PC-3 (cell line): ENCODE results near the gene KIAA2012. TPM values are rescaled to one million over a fixed set of nuclear protein-coding genes. Genes with fewer than 3 reads are reported as not detected.

Experiments used
- ATAC-seq: fragments of 200-7000 bp; cut with Tn5 transposase; 2 replicates; pipeline ENCODE4 v1.9.1; 2020; ENCODE audit warnings: mild to moderate bottlenecking, moderate library complexity
- BruUV-seq: library from RNA; stranded (reverse); fragments of 400-500 nt; replicated peaks from 2 replicates; lab custom pipeline; 2021; lab: Mats Ljungman, UMichigan
- CTCF ChIA-PET: fragments of 300-600 bp; sonication (Branson Sonifier 250); formaldehyde crosslinking; loops from one replicate; lab custom pipeline; 2022; ENCODE audit warnings: antibody characterized with exemption; lab: Charles Lee
- POLR2A ChIA-PET: fragments of 300-600 bp; sonication (Branson Sonifier 250); formaldehyde crosslinking; loops from one replicate; lab custom pipeline; 2022; ENCODE audit warnings: antibody characterized with exemption; ENCODE audit not compliant: unreplicated experiment; lab: Charles Lee
- DNase-seq: peaks from one replicate; pipeline ENCODE4 v3.0.0-alpha.2; 2015
- H2AFZ ChIP-seq: fragments of 300-600 bp; sonication (generic); 2 replicates; pipeline ENCODE4 v1.6.0; 2016; ENCODE audit warnings: antibody characterized with exemption, low read length
- H3F3A ChIP-seq: fragments of 300-600 bp; sonication (generic); one replicate; pipeline ENCODE4 v1.6.0; 2017; ENCODE audit warnings: antibody characterized with exemption, low read length, control low read depth, mild to moderate bottlenecking; ENCODE audit not compliant: unreplicated experiment
- H3K27ac ChIP-seq: fragments of 300-600 bp; sonication (generic); 2 replicates; pipeline ENCODE4 v1.5.1; 2016; ENCODE audit warnings: mild to moderate bottlenecking, low read length
- H3K27me3 ChIP-seq: fragments of 300-600 bp; sonication (generic); 2 replicates; pipeline ENCODE4 v1.6.1; 2016; ENCODE audit warnings: low read length, mixed read lengths
- H3K36me3 ChIP-seq: fragments of 300-600 bp; sonication (generic); 2 replicates; pipeline ENCODE4 v1.6.1; 2016; ENCODE audit warnings: low read depth, mixed run types, low read length, mixed read lengths
- H3K4me1 ChIP-seq: fragments of 300-600 bp; sonication (generic); 2 replicates; pipeline ENCODE4 v1.5.1; 2016; ENCODE audit warnings: low read length; ENCODE audit not compliant: insufficient read depth
- H3K4me2 ChIP-seq: fragments of 300-600 bp; sonication (generic); 2 replicates; pipeline ENCODE4 v1.6.0; 2016; ENCODE audit warnings: low read length
- H3K4me3 ChIP-seq: fragments of 300-600 bp; sonication (generic); 2 replicates; pipeline ENCODE4 v1.5.1; 2016; ENCODE audit warnings: mild to moderate bottlenecking, low read length, mixed read lengths
- H3K79me2 ChIP-seq: fragments of 300-600 bp; sonication (generic); 2 replicates; pipeline ENCODE4 v1.6.1; 2017; ENCODE audit warnings: low read length, mixed read lengths
- H3K9ac ChIP-seq: fragments of 300-600 bp; sonication (generic); 2 replicates; pipeline ENCODE4 v1.6.0; 2016; ENCODE audit warnings: mild to moderate bottlenecking, low read length
- H3K9me2 ChIP-seq: fragments of 300-600 bp; sonication (generic); replicated peaks from 2 replicates; pipeline ENCODE4 v1.6.1; 2016; ENCODE audit warnings: mixed run types, low read length, mixed read lengths
- H3K9me3 ChIP-seq: fragments of 300-600 bp; sonication (generic); 2 replicates; pipeline ENCODE4 v1.6.1; 2016; ENCODE audit warnings: low read length, mixed read lengths
- H4K20me1 ChIP-seq: fragments of 300-600 bp; sonication (generic); 2 replicates; pipeline ENCODE4 v1.6.1; 2016; ENCODE audit warnings: low read length, mixed read lengths
- EZH2 ChIP-seq: fragments of 300-600 bp; sonication (generic); IDR thresholded peaks from one replicate; pipeline ENCODE4 v1.6.1; 2017; ENCODE audit warnings: antibody characterized with exemption, mild to moderate bottlenecking, low read length; ENCODE audit not compliant: unreplicated experiment
- EZH2phosphoT487 ChIP-seq: fragments of 300-600 bp; sonication (generic); IDR thresholded peaks from 2 replicates; pipeline ENCODE4 v1.6.1; 2018; ENCODE audit warnings: mild to moderate bottlenecking, antibody characterized with exemption, low read length, borderline replicate concordance
- intact Hi-C: fragments of 100-400 bp; cut with micrococcal nuclease; formaldehyde crosslinking; loops from 2 replicates; pipeline ENCODE4 v1.9.0; 2023
- total RNA-seq: library from RNA; depleted of rRNA; stranded (reverse); fragments of >200 nt; gene quantifications from 2 replicates; pipeline ENCODE4 v1.2.3, GENCODE V29; 2014
- TF ChIP-seq, protein P1 (sequence below): fragments of 300-600 bp; sonication (generic); conservative IDR thresholded peaks from 2 replicates; pipeline ENCODE4 v1.5.1; 2017; ENCODE audit warnings: antibody characterized with exemption, low read depth, mild to moderate bottlenecking, low read length

KIAA2012 gene
- total RNA-seq, 1 experiment from 2014 or later: not detected

DNA sequence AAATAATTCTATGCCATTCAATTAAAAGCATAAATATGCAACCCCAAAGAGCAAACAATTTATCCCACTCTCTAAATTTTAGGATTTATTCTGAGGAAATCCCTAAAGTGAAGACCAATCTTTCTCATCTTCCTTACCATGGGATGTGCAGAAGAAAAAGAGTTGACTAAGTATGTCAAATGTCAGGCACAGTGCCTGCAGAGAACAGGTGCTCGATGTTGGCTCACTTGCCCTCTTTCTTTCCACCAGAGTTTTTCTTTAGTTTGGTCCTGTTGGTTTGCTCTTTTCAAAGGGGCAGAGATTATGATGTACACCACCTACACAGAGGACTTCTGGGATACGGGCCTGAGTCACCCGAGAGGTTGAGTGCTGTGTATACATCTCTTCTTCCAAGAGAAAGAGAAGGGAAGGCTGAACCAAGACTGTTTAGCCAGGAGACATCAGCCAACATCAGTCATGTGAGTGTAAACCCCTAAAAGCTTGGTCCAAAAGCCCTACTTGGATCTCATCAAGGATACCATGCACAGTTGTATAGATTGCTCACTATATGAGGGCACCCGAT is 113.7 kb downstream of the KIAA2012 start:
- TF ChIP-seq EZH2 (no peak), EZH2phosphoT487 (no peak)
- TF ChIP-seq, protein P1, sequence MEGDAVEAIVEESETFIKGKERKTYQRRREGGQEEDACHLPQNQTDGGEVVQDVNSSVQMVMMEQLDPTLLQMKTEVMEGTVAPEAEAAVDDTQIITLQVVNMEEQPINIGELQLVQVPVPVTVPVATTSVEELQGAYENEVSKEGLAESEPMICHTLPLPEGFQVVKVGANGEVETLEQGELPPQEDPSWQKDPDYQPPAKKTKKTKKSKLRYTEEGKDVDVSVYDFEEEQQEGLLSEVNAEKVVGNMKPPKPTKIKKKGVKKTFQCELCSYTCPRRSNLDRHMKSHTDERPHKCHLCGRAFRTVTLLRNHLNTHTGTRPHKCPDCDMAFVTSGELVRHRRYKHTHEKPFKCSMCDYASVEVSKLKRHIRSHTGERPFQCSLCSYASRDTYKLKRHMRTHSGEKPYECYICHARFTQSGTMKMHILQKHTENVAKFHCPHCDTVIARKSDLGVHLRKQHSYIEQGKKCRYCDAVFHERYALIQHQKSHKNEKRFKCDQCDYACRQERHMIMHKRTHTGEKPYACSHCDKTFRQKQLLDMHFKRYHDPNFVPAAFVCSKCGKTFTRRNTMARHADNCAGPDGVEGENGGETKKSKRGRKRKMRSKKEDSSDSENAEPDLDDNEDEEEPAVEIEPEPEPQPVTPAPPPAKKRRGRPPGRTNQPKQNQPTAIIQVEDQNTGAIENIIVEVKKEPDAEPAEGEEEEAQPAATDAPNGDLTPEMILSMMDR: no peak
- Histone ChIP-seq H3K27me3 (no peaks in the 10 kb centered on the region), H4K20me1 (no peaks in the 10 kb centered on the region), H3F3A (no peaks in the 10 kb centered on the region), H3K36me3 (no peaks in the 10 kb centered on the region), H3K4me2 (no peak overlapping the region), H3K79me2 (no peaks in the 10 kb centered on the region), H3K4me1 (peaks cover 15% of the 10 kb centered on the region), H3K27ac (no peak overlapping the region), H3K9me3 (no peaks in the 10 kb centered on the region), H3K9me2 (no peaks in the 10 kb centered on the region), H2AFZ (no peak overlapping the region), H3K9ac (no peak overlapping the region), H3K4me3 (no peak overlapping the region)
- DNase-seq (no peak), ATAC-seq (no peak)
- BruUV-seq: no TSS peak
- POLR2A ChIA-PET: no interaction called here
- CTCF ChIA-PET: no interaction called here
- intact Hi-C loops: no loop called here

DNA sequence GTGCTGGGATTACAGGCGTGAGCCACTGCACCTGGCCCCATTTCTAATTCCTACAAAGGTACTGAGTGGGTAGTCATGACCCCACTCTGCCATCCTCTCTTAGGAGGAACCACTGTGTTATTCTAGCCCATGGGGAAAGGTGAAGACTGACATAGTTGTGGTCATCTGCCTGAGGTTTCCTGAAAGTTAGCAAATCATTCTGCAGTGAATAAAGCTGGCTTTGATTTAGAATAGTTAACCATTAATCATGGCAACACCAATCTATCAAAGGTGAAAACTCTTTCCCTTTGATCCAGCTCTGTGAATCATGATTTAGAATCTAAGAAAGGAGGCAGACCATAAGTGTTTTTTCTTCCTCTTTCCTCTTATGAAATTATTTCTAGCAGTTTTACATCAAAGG is 114.5 kb downstream of the KIAA2012 start:
- Histone ChIP-seq H3K27me3 (no peaks in the 10 kb centered on the region), H3F3A (no peaks in the 10 kb centered on the region), H3K4me1 (peaks cover 15% of the 10 kb centered on the region), H3K9ac (no peak overlapping the region), H3K9me2 (no peaks in the 10 kb centered on the region), H4K20me1 (no peaks in the 10 kb centered on the region), H3K9me3 (no peaks in the 10 kb centered on the region), H3K36me3 (no peaks in the 10 kb centered on the region), H3K79me2 (no peaks in the 10 kb centered on the region), H3K27ac (no peak overlapping the region), H3K4me2 (no peak overlapping the region), H2AFZ (no peak overlapping the region), H3K4me3 (no peak overlapping the region)
- DNase-seq: no peak
- TF ChIP-seq, protein P1: no peak
- no peak for TF ChIP-seq EZH2phosphoT487
- TF ChIP-seq EZH2: no peak
- intact Hi-C loops: no loop called here
- CTCF ChIA-PET: no interaction called here
- BruUV-seq: no TSS peak
- no peak for ATAC-seq
- POLR2A ChIA-PET: no interaction called here

DNA sequence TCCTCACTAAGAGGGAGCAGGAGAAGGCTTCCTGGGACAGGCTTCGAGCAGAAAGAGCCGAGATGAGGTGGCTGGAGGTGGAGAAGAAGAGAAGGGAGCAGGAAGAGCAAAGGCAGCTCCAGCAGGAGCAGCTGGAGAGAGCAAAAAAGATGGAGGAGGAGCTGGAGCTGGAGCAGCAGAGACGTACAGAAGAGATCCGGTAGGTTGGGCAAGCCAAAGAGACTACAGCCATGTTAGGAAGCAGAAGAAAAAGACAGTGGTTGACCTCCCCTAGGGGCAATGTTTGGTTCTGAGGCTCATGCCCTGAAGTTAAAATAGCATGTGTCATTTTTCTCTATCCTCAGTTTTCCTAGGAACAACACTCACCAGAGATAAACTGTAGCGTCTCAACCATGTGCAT is 120.2 kb downstream of the KIAA2012 start:
- no peaks in the 10 kb centered on the region for H3K9me3 ChIP-seq
- no peak overlapping the region for H3K4me2 ChIP-seq
- H4K20me1 ChIP-seq: no peaks in the 10 kb centered on the region
- DNase-seq (no peak), ATAC-seq (no peak)
- H3K9ac ChIP-seq: no peak overlapping the region
- TF ChIP-seq EZH2phosphoT487 (no peak), EZH2 (no peak)
- TF ChIP-seq, protein P1: no peak
- H3K79me2 ChIP-seq: no peaks in the 10 kb centered on the region
- H3K27me3 ChIP-seq: no peaks in the 10 kb centered on the region
- no peak overlapping the region for H2AFZ ChIP-seq
- H3K27ac ChIP-seq: no peak overlapping the region
- H3K4me3 ChIP-seq: no peak overlapping the region
- ChIA-PET CTCF (no interaction called here), POLR2A (interaction anchor here (0.6 kb wide), 1 partner anchor 189 kb away, joined by 4 read pairs; no protein-coding TSS in a partner anchor)
- H3K36me3 ChIP-seq: no peaks in the 10 kb centered on the region
- no peaks in the 10 kb centered on the region for H3K4me1 ChIP-seq
- intact Hi-C loops: no loop called here
- H3F3A ChIP-seq: no peaks in the 10 kb centered on the region
- H3K9me2 ChIP-seq: no peaks in the 10 kb centered on the region
- no TSS peak for BruUV-seq
